HEK293T (cell line): ENCODE data around the gene CRAMP1.

Experiments used
- ARNT ChIP-seq: fragments of 450-650 bp; IDR thresholded peaks from 2 replicates; pipeline ENCODE4 v1.6.1; 2017; ENCODE audit warnings: mild to moderate bottlenecking
- BHLHE40 ChIP-seq: fragments of 450-650 bp; IDR thresholded peaks from 2 replicates; pipeline ENCODE4 v1.6.1; 2016; ENCODE audit warnings: mild to moderate bottlenecking, moderate library complexity, borderline replicate concordance
- CTBP1 ChIP-seq: fragments of 450-650 bp; IDR thresholded peaks from 2 replicates; pipeline ENCODE4 v1.6.1; 2016; ENCODE audit warnings: borderline replicate concordance
- ELF4 ChIP-seq: fragments of 450-650 bp; IDR thresholded peaks from 2 replicates; pipeline ENCODE4 v1.6.1; 2017; ENCODE audit warnings: antibody characterized with exemption
- FOXA1 ChIP-seq: fragments of 450-650 bp; IDR thresholded peaks from 2 replicates; pipeline ENCODE4 v1.6.1; 2016; ENCODE audit warnings: mild to moderate bottlenecking
- FOXK2 ChIP-seq: fragments of 450-650 bp; IDR thresholded peaks from 2 replicates; pipeline ENCODE4 v1.6.1; 2016; ENCODE audit warnings: mild to moderate bottlenecking
- FOXM1 ChIP-seq: fragments of 450-650 bp; IDR thresholded peaks from 2 replicates; pipeline ENCODE4 v1.6.1; 2017; ENCODE audit warnings: mild to moderate bottlenecking, borderline replicate concordance
- HDGF ChIP-seq: fragments of 450-650 bp; IDR thresholded peaks from 2 replicates; pipeline ENCODE4 v1.6.1; 2017; ENCODE audit warnings: antibody characterized with exemption, borderline replicate concordance
- L3MBTL2 ChIP-seq: fragments of 450-650 bp; conservative IDR thresholded peaks from 2 replicates; pipeline ENCODE4 v1.6.1; 2016; ENCODE audit warnings: mild to moderate bottlenecking
- NFRKB ChIP-seq: fragments of 450-650 bp; IDR thresholded peaks from 2 replicates; pipeline ENCODE4 v1.6.1; 2016; ENCODE audit warnings: mild to moderate bottlenecking, moderate library complexity
- SP1 ChIP-seq: fragments of 450-650 bp; IDR thresholded peaks from 2 replicates; pipeline ENCODE4 v1.6.1; 2017
- SUZ12 ChIP-seq: fragments of 450-650 bp; IDR thresholded peaks from 2 replicates; pipeline ENCODE4 v1.6.1; 2016; ENCODE audit warnings: mild to moderate bottlenecking
- ZNF384 ChIP-seq: fragments of 450-650 bp; IDR thresholded peaks from 2 replicates; pipeline ENCODE4 v1.6.1; 2016
- TF ChIP-seq, protein P1 (sequence below): fragments of 450-650 bp; IDR thresholded peaks from 2 replicates; pipeline ENCODE4 v1.6.1; 2016

GRCh38 chr16:1724491-1724890 lies 112.3 kb downstream of the CRAMP1 start:
- TF ChIP-seq FOXM1 (no peak), BHLHE40 (no peak), ARNT (no peak), ZNF384 (no peak), FOXK2 (no peak), ELF4 (no peak), CTBP1 (no peak), SP1 (no peak), L3MBTL2 (no peak), SUZ12 (no peak), FOXA1 (no peak), NFRKB (no peak), HDGF (no peak)
- TF ChIP-seq, protein P1, sequence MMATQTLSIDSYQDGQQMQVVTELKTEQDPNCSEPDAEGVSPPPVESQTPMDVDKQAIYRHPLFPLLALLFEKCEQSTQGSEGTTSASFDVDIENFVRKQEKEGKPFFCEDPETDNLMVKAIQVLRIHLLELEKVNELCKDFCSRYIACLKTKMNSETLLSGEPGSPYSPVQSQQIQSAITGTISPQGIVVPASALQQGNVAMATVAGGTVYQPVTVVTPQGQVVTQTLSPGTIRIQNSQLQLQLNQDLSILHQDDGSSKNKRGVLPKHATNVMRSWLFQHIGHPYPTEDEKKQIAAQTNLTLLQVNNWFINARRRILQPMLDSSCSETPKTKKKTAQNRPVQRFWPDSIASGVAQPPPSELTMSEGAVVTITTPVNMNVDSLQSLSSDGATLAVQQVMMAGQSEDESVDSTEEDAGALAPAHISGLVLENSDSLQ = no peak
